Breast epithelium (tissue), 4 donors: Measurements from ENCODE around the gene DNAJC13. TPM values are rescaled to one million over a fixed set of nuclear protein-coding genes. Genes with fewer than 3 reads are reported as not detected.

Experiments used
- DNase-seq, 2 donors: peaks; one replicate each; pipeline ENCODE4 v3.0.0-alpha.2; 2019; ENCODE audit warnings: low spot score in 2 of 2
- H3K27ac ChIP-seq, 2 donors: fragments of 200-600 bp; sonication (generic) in 1 of 2; one replicate each; pipeline ENCODE4 v1.5.1; 2016 to 2019; ENCODE audit warnings: mild to moderate bottlenecking in 1 of 2
- H3K27me3 ChIP-seq, 2 donors: fragments of 200-600 bp; sonication (generic) in 1 of 2; one replicate each; pipeline versions ENCODE4 v1.5.1 to v1.6.0; 2017 to 2019; ENCODE audit warnings: control low read depth in 1 of 2, mild to moderate bottlenecking in 1 of 2
- H3K36me3 ChIP-seq: fragments of 200-600 bp; one replicate; pipeline ENCODE4 v1.5.1; 2019
- H3K4me1 ChIP-seq, 2 donors: fragments of 200-600 bp; sonication (generic); one replicate each; pipeline ENCODE4 v1.5.1; 2016 to 2019; ENCODE audit warnings: control low read depth in 1 of 2
- H3K4me3 ChIP-seq, 3 donors: fragments of 200-600 bp; sonication (generic); 1 replicate in 2 of 3; 2 replicates in 1 of 3; pipeline ENCODE4 v1.5.1; 2016 to 2019; ENCODE audit warnings: mild to moderate bottlenecking in 3 of 3, moderate library complexity in 2 of 3
- H3K9me3 ChIP-seq, 2 donors: fragments of 200-600 bp; sonication (generic) in 1 of 2; one replicate each; pipeline ENCODE4 v1.5.1; 2016 to 2019; ENCODE audit warnings: control low read depth in 1 of 2
- POLR2A ChIP-seq: fragments of 450-650 bp; IDR thresholded peaks from one replicate; pipeline ENCODE4 v1.6.1; 2016; ENCODE audit warnings: antibody characterized with exemption, mild to moderate bottlenecking, moderate library complexity
- POLR2AphosphoS5 ChIP-seq, 3 donors: sonication (generic); formaldehyde crosslinking; IDR thresholded peaks; one replicate each; pipeline ENCODE4 v1.6.1; 2017; ENCODE audit warnings: antibody characterized with exemption in 3 of 3
- intact Hi-C: fragments of 100-400 bp; cut with DNase I; formaldehyde crosslinking; loops from one replicate; pipeline ENCODE4 v1.15.1; 2023; ENCODE audit warnings: low total_unique reads
- total RNA-seq, 3 donors: library from RNA; depleted of rRNA; stranded (reverse); fragments of >200 nt; gene quantifications; one replicate each; pipeline ENCODE4 v1.1.0, GENCODE V29; 2016
- TF ChIP-seq, protein P1 (sequence below), 3 donors: fragments of 450-650 bp; IDR thresholded peaks; one replicate each; pipeline ENCODE4 v1.5.1; 2016 to 2017; ENCODE audit warnings: antibody characterized with exemption in 3 of 3, mild to moderate bottlenecking in 3 of 3, moderate library complexity in 3 of 3

Gene DNAJC13
- total RNA-seq, 3 donors from 2014 or later = 42.0 to 56.5 (median 53.6) TPM

- TF ChIP-seq POLR2AphosphoS5 (IDR thresholded peaks at IDR 0.05) (no peak), POLR2A (no peak)
- TF ChIP-seq, protein P1, sequence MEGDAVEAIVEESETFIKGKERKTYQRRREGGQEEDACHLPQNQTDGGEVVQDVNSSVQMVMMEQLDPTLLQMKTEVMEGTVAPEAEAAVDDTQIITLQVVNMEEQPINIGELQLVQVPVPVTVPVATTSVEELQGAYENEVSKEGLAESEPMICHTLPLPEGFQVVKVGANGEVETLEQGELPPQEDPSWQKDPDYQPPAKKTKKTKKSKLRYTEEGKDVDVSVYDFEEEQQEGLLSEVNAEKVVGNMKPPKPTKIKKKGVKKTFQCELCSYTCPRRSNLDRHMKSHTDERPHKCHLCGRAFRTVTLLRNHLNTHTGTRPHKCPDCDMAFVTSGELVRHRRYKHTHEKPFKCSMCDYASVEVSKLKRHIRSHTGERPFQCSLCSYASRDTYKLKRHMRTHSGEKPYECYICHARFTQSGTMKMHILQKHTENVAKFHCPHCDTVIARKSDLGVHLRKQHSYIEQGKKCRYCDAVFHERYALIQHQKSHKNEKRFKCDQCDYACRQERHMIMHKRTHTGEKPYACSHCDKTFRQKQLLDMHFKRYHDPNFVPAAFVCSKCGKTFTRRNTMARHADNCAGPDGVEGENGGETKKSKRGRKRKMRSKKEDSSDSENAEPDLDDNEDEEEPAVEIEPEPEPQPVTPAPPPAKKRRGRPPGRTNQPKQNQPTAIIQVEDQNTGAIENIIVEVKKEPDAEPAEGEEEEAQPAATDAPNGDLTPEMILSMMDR (IDR thresholded peaks at IDR 0.05) = no peak
- H3K27ac ChIP-seq = no peak overlapping the region
- DNase-seq = no peak
- H3K4me3 ChIP-seq = no peak overlapping the region
- no peaks in the 10 kb centered on the region for H3K36me3 ChIP-seq
- no peaks in the 10 kb centered on the region for H3K27me3 ChIP-seq
- intact Hi-C loops = no loop called here
- no peaks in the 10 kb centered on the region for H3K9me3 ChIP-seq
- H3K4me1 ChIP-seq = no peaks in the 10 kb centered on the region
These were observed 81.8 kb downstream of the DNAJC13 start for GRCh38 chr3:132499071-132499470.

GRCh38 chr3:132503559-132503958, 86.3 kb downstream of the DNAJC13 start:
- Histone ChIP-seq H3K9me3 (no peaks in the 10 kb centered on the region), H3K36me3 (peaks cover 8% of the 10 kb centered on the region), H3K27ac (no peak overlapping the region), H3K4me1 (no peaks in the 10 kb centered on the region), H3K27me3 (no peaks in the 10 kb centered on the region), H3K4me3 (no peak overlapping the region)
- no peak for DNase-seq
- intact Hi-C loops = no loop called here
- TF ChIP-seq, protein P1 (IDR thresholded peaks at IDR 0.05) = no peak
- no peak for TF ChIP-seq POLR2AphosphoS5 (IDR thresholded peaks at IDR 0.05)
- TF ChIP-seq POLR2A = no peak

- intact Hi-C loops = no loop called here
- Histone ChIP-seq H3K36me3 (peaks cover 9% of the 10 kb centered on the region), H3K4me1 (no peaks in the 10 kb centered on the region), H3K9me3 (no peaks in the 10 kb centered on the region), H3K27ac (no peak overlapping the region), H3K27me3 (no peaks in the 10 kb centered on the region), H3K4me3 (no peak overlapping the region)
- no peak for DNase-seq
- TF ChIP-seq POLR2A (no peak), POLR2AphosphoS5 (IDR thresholded peaks at IDR 0.05) (no peak)
- TF ChIP-seq, protein P1 (IDR thresholded peaks at IDR 0.05) = no peak
These were observed 87.2 kb downstream of the DNAJC13 start for GRCh38 chr3:132504375-132504933.

DNA sequence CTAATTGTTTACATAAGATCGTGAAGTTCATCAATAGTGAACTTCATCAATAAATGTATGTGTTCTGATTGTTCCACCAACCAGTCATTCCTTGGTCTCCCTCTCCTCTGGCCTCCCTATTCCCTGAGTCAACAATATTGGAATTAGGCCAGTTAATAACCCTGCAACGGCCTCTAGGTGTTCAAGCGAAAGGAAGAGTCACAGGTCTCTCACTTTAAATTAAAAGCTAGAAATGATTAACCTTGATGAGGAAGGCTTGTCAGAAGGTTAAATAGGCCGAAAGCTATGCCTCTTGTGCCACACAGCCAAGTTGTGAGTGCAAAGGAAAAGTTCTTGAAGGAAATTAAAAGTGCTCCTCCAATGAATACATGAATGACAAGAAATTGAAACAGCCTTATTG, 90.4 kb downstream of the DNAJC13 start:
- Histone ChIP-seq H3K36me3 (peaks cover 14% of the 10 kb centered on the region), H3K4me3 (no peak overlapping the region), H3K9me3 (no peaks in the 10 kb centered on the region), H3K27me3 (no peaks in the 10 kb centered on the region), H3K4me1 (no peaks in the 10 kb centered on the region), H3K27ac (no peak overlapping the region)
- no peak for TF ChIP-seq POLR2A
- TF ChIP-seq, protein P1 (IDR thresholded peaks at IDR 0.05) = no peak
- no peak for TF ChIP-seq POLR2AphosphoS5 (IDR thresholded peaks at IDR 0.05)
- no peak for DNase-seq
- intact Hi-C loops = no loop called here

- no peaks in the 10 kb centered on the region for H3K27me3 ChIP-seq
- TF ChIP-seq POLR2AphosphoS5 (IDR thresholded peaks at IDR 0.05) (no peak), POLR2A (no peak)
- TF ChIP-seq, protein P1 (IDR thresholded peaks at IDR 0.05) = no peak
- H3K4me3 ChIP-seq = no peak overlapping the region
- no peaks in the 10 kb centered on the region for H3K9me3 ChIP-seq
- DNase-seq = no peak
- H3K4me1 ChIP-seq = no peaks in the 10 kb centered on the region
- H3K27ac ChIP-seq = no peak overlapping the region
- H3K36me3 ChIP-seq = peaks cover 14% of the 10 kb centered on the region
- intact Hi-C loops = no loop called here
These were observed 91.8 kb downstream of the DNAJC13 start for GRCh38 chr3:132509096-132509495.
